Ovary (tissue), 3 donors: Measurements from ENCODE around the gene GNG11.

Source experiments
- EP300 ChIP-seq: sonication (generic); formaldehyde crosslinking; IDR thresholded peaks from one replicate; pipeline ENCODE4 v1.6.1; 2017; ENCODE audit warnings: antibody characterized with exemption
- POLR2A ChIP-seq: fragments of 450-650 bp; IDR thresholded peaks from one replicate; pipeline ENCODE4 v1.6.1; 2017; ENCODE audit warnings: antibody characterized with exemption, mild to moderate bottlenecking, moderate library complexity
- TF ChIP-seq, protein P1 (sequence below), 3 donors: fragments of 450-650 bp in 2 of 3; fragments of 200-600 bp in 1 of 3; IDR thresholded peaks; one replicate each; pipeline versions ENCODE4 v1.5.1 to v1.8.0; 2016 to 2022; ENCODE audit warnings: antibody characterized with exemption in 3 of 3, mild to moderate bottlenecking in 1 of 3
- donor health status: DM: no; HTN: no; CAD: no.

DNA sequence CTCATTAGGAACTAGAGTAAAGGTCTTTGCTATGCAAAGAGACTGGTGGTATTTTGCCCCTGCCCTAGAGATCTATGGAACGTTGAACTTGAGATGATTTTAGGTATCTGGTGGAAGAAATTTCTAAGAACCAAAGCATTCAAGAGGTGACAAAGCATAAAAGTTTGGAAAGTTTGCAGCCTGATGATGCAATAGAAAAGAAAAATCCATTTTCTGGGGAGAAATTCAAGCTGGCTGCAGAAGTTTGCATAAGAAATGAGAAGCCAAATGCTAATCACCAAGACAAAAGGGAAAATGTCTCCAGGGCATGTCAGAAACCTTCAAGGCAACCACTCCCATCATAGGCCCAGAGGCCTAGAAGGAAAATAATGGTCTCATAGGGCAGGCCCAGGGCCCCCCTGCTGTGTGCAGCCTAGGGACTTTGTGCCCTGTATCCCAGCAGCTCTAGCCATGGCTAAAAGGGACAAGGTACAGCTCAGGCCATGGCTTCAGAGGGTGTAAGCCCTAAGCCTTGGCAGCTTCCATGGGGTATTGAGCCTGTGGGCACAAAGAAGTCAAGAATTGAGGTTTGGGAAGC, 47.4 kb upstream of the GNG11 start:
- TF ChIP-seq, protein P1, sequence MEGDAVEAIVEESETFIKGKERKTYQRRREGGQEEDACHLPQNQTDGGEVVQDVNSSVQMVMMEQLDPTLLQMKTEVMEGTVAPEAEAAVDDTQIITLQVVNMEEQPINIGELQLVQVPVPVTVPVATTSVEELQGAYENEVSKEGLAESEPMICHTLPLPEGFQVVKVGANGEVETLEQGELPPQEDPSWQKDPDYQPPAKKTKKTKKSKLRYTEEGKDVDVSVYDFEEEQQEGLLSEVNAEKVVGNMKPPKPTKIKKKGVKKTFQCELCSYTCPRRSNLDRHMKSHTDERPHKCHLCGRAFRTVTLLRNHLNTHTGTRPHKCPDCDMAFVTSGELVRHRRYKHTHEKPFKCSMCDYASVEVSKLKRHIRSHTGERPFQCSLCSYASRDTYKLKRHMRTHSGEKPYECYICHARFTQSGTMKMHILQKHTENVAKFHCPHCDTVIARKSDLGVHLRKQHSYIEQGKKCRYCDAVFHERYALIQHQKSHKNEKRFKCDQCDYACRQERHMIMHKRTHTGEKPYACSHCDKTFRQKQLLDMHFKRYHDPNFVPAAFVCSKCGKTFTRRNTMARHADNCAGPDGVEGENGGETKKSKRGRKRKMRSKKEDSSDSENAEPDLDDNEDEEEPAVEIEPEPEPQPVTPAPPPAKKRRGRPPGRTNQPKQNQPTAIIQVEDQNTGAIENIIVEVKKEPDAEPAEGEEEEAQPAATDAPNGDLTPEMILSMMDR (IDR thresholded peaks at IDR 0.05): no peak
- TF ChIP-seq POLR2A (no peak), EP300 (no peak)
